MCF 10A (cell line): ENCODE results near the gene ELN. TPM values are rescaled to one million over a fixed set of nuclear protein-coding genes. Genes with fewer than 3 reads are reported as not detected.

Experiments
- BruUV-seq: library from RNA; stranded (reverse); fragments of 400-500 nt; replicated peaks from 2 replicates; lab custom pipeline; 2021; lab: Mats Ljungman, UMichigan
- CTCF ChIA-PET: fragments of 300-600 bp; sonication (Branson Sonifier 250); formaldehyde crosslinking; extraction: SDS; loops from one replicate; lab custom pipeline; 2021; ENCODE audit warnings: antibody characterized with exemption, inconsistent platforms; lab: Yijun Ruan, JAX
- POLR2A ChIA-PET: fragments of 300-600, 350-650 bp; sonication (Branson Sonifier 250); formaldehyde crosslinking; extraction: SDS; loops from one replicate; lab custom pipeline; 2020; ENCODE audit warnings: antibody characterized with exemption, inconsistent platforms; lab: Yijun Ruan, JAX
- DNase-seq: peaks from one replicate; pipeline ENCODE4 v3.0.0-alpha.2; 2018; ENCODE audit not compliant: unreplicated experiment
- H3K27ac Mint-ChIP-seq: one replicate; pipeline ENCODE4 v1.8.0; 2022; ENCODE audit warnings: mild to moderate bottlenecking, low read depth, mixed read lengths; ENCODE audit not compliant: unreplicated experiment
- H3K27me3 Mint-ChIP-seq: one replicate; pipeline ENCODE4 v1.8.0; 2022; ENCODE audit warnings: mixed read lengths; ENCODE audit not compliant: insufficient read depth, unreplicated experiment
- H3K36me3 Mint-ChIP-seq: one replicate; pipeline ENCODE4 v1.8.0; 2022; ENCODE audit warnings: mild to moderate bottlenecking, moderate library complexity, mixed read lengths; ENCODE audit not compliant: insufficient read depth, unreplicated experiment
- H3K4me1 Mint-ChIP-seq: one replicate; pipeline ENCODE4 v1.8.0; 2022; ENCODE audit warnings: mixed read lengths; ENCODE audit not compliant: insufficient read depth, unreplicated experiment
- H3K4me3 Mint-ChIP-seq: one replicate; pipeline ENCODE4 v1.8.0; 2022; ENCODE audit warnings: mild to moderate bottlenecking, moderate library complexity, mixed read lengths; ENCODE audit not compliant: unreplicated experiment
- H3K9me3 Mint-ChIP-seq: one replicate; pipeline ENCODE4 v1.8.0; 2022; ENCODE audit warnings: mixed read lengths; ENCODE audit not compliant: unreplicated experiment
- intact Hi-C: fragments of 100-400 bp; cut with micrococcal nuclease; formaldehyde crosslinking; loops from 2 replicates; pipeline ENCODE4 v1.14.1; 2022
- total RNA-seq: library from RNA; stranded (reverse); gene quantifications from 2 replicates; pipeline ENCODE4 v1.2.3, GENCODE V29; 2022
- TF ChIP-seq, protein P1 (sequence below): fragments of 200-600 bp; IDR thresholded peaks from one replicate; pipeline ENCODE4 v1.8.0; 2022; ENCODE audit warnings: antibody characterized with exemption, mild to moderate bottlenecking; ENCODE audit not compliant: unreplicated experiment

Gene ELN
- total RNA-seq, 1 experiment from 2014 or later, result not detected

DNA sequence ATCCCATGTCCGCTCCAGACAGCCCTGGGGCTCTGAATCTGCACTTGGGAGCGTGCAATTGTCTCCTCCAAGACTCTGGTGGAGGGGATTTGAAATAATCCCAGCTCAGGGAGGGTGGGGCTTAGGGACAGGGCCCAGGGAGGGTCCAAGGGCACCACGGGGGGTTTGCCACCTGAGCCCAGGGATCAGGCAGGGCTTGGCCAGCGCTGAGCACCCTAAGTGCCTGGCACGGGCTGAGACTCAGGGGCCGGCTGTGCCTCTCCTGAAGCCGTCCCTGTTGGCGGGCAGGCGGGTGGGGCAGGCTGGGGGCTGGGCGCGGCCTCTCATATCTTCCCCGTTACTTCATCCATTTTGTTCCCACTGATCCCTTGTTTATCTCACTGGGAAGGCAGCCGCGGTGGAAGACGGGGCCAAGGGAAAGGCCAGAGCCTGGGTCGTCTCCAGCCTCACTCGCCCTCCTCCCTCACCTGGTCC lies 41.8 kb upstream of the ELN start:
- BruUV-seq, result no TSS peak
- ChIA-PET POLR2A (no interaction called here), CTCF (interaction anchor here (0.8 kb wide), 1 partner anchor 24 kb away, joined by 3 read pairs; no protein-coding TSS in a partner anchor)
- no peak for DNase-seq
- intact Hi-C loops, result no loop called here
- Mint-ChIP-seq H3K27me3 (peaks cover 21% of the 10 kb centered on the region), H3K9me3 (no peaks in the 10 kb centered on the region), H3K27ac (no peak overlapping the region), H3K4me3 (no peak overlapping the region), H3K36me3 (no peaks in the 10 kb centered on the region), H3K4me1 (no peaks in the 10 kb centered on the region)
- TF ChIP-seq, protein P1, sequence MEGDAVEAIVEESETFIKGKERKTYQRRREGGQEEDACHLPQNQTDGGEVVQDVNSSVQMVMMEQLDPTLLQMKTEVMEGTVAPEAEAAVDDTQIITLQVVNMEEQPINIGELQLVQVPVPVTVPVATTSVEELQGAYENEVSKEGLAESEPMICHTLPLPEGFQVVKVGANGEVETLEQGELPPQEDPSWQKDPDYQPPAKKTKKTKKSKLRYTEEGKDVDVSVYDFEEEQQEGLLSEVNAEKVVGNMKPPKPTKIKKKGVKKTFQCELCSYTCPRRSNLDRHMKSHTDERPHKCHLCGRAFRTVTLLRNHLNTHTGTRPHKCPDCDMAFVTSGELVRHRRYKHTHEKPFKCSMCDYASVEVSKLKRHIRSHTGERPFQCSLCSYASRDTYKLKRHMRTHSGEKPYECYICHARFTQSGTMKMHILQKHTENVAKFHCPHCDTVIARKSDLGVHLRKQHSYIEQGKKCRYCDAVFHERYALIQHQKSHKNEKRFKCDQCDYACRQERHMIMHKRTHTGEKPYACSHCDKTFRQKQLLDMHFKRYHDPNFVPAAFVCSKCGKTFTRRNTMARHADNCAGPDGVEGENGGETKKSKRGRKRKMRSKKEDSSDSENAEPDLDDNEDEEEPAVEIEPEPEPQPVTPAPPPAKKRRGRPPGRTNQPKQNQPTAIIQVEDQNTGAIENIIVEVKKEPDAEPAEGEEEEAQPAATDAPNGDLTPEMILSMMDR, result no peak

GRCh38 chr7:73987298-73987697 lies 40.7 kb upstream of the ELN start:
- H3K27me3 Mint-ChIP-seq, result peaks cover 13% of the 10 kb centered on the region
- DNase-seq, result no peak
- POLR2A ChIA-PET, result no interaction called here
- no peaks in the 10 kb centered on the region for H3K9me3 Mint-ChIP-seq
- intact Hi-C loops, result no loop called here
- no TSS peak for BruUV-seq
- peaks cover 6% of the 10 kb centered on the region for H3K36me3 Mint-ChIP-seq
- CTCF ChIA-PET, result interaction anchor here (0.5 to 0.7 kb wide), 2 partner anchors 266 to 454 kb away, joined by 3 to 4 read pairs; no protein-coding TSS in a partner anchor
- TF ChIP-seq, protein P1, result no peak
- H3K4me1 Mint-ChIP-seq, result peaks cover 3% of the 10 kb centered on the region
- no peak overlapping the region for H3K27ac Mint-ChIP-seq
- H3K4me3 Mint-ChIP-seq, result no peak overlapping the region

GRCh38 chr7:73988197-73988596 lies 39.8 kb upstream of the ELN start:
- peaks cover 6% of the 10 kb centered on the region for H3K36me3 Mint-ChIP-seq
- ChIA-PET POLR2A (no interaction called here), CTCF (interaction anchor here (1.3 kb wide), 1 partner anchor 8 kb away, joined by 4 read pairs; no protein-coding TSS in a partner anchor)
- DNase-seq, result no peak
- no peaks in the 10 kb centered on the region for H3K9me3 Mint-ChIP-seq
- no TSS peak for BruUV-seq
- H3K4me3 Mint-ChIP-seq, result no peak overlapping the region
- no peak overlapping the region for H3K27ac Mint-ChIP-seq
- peaks cover 6% of the 10 kb centered on the region for H3K4me1 Mint-ChIP-seq
- TF ChIP-seq, protein P1, result no peak
- intact Hi-C loops, result no loop called here
- H3K27me3 Mint-ChIP-seq, result peaks cover 4% of the 10 kb centered on the region

DNA sequence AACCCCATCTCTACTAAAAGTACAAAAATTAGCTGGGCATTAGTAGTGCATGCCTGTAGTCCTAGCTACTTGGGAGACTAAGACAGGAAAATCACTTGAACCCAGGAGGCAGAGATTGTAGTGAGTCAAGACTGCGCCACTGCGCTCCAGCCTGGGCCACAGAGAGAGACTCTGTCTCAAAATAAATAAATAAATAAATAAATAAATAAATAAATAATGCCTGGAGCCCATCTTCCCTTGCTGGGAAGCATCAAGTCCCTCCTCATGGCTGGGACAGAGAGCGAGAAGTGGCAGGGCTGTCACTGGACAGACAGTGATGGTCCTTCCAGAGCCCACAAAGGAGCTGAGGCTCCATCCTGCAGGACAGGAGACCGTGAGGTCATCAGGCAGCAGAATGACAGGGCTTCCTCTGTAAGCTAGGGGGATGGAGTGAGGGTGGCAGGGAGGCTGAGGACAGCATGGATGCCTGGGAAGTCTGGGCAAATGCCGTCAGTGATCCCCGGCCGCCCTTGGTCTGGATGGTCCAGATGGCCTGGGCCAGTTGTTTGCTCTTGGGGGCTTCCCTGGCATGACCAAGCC lies 36.4 kb upstream of the ELN start:
- Mint-ChIP-seq H3K27me3 (no peaks in the 10 kb centered on the region), H3K4me3 (no peak overlapping the region), H3K36me3 (peaks cover 10% of the 10 kb centered on the region), H3K9me3 (no peaks in the 10 kb centered on the region), H3K4me1 (peaks cover 13% of the 10 kb centered on the region), H3K27ac (no peak overlapping the region)
- POLR2A ChIA-PET, result no interaction called here
- BruUV-seq, result no TSS peak
- no peak for DNase-seq
- intact Hi-C loops, result no loop called here
- CTCF ChIA-PET, result interaction anchor here (1.1 kb wide), 1 partner anchor 34 kb away, joined by 3 read pairs; no protein-coding TSS in a partner anchor
- TF ChIP-seq, protein P1, result no peak
